Hepatocyte (in vitro differentiated cells): ENCODE results near the gene PCDH1. TPM values are rescaled to one million over a fixed set of nuclear protein-coding genes. Genes with fewer than 3 reads are reported as not detected.

Experiments used
- DNase-seq: peaks from one replicate; pipeline ENCODE4 v3.0.0-alpha.2; 2016; ENCODE audit warnings: low spot score
- H2AFZ ChIP-seq: fragments of 200-600 bp; sonication (generic); 2 replicates; pipeline ENCODE4 v1.6.0; 2016; ENCODE audit warnings: antibody characterized with exemption, mild to moderate bottlenecking
- H3K27ac ChIP-seq: fragments of 200-600 bp; sonication (generic); 2 replicates; pipeline ENCODE4 v1.5.1; 2016; ENCODE audit warnings: mild to moderate bottlenecking
- H3K27me3 ChIP-seq: fragments of 200-600 bp; sonication (generic); 2 replicates; pipeline ENCODE4 v1.6.1; 2016
- H3K36me3 ChIP-seq: fragments of 200-600 bp; sonication (generic); replicated peaks from 2 replicates; pipeline ENCODE4 v1.5.1; 2016; ENCODE audit warnings: low read depth; ENCODE audit not compliant: insufficient read depth
- H3K4me1 ChIP-seq: fragments of 200-600 bp; sonication (generic); 2 replicates; pipeline ENCODE4 v1.5.1; 2016; ENCODE audit warnings: mild to moderate bottlenecking, moderate library complexity; ENCODE audit not compliant: insufficient read depth
- H3K4me2 ChIP-seq: fragments of 200-600 bp; sonication (generic); 2 replicates; pipeline ENCODE4 v1.6.0; 2016
- H3K4me3 ChIP-seq: fragments of 200-600 bp; sonication (generic); 2 replicates; pipeline ENCODE4 v1.5.1; 2016; ENCODE audit warnings: mild to moderate bottlenecking
- H3K79me2 ChIP-seq: fragments of 200-600 bp; sonication (generic); 2 replicates; pipeline ENCODE4 v1.6.0; 2017; ENCODE audit warnings: mild to moderate bottlenecking
- H3K9me2 ChIP-seq: fragments of 200-600 bp; sonication (generic); replicated peaks from 2 replicates; pipeline ENCODE4 v1.6.0; 2017; ENCODE audit warnings: mild to moderate bottlenecking; ENCODE audit not compliant: insufficient read depth
- H3K9me3 ChIP-seq: fragments of 200-600 bp; sonication (generic); 2 replicates; pipeline ENCODE4 v1.5.1; 2016; ENCODE audit warnings: low read depth, mild to moderate bottlenecking
- H4K20me1 ChIP-seq: fragments of 200-600 bp; sonication (generic); 2 replicates; pipeline ENCODE4 v1.6.0; 2016; ENCODE audit warnings: mild to moderate bottlenecking; ENCODE audit not compliant: insufficient read depth, poor library complexity, severe bottlenecking
- EZH2 ChIP-seq: fragments of 200-600 bp; sonication (generic); IDR thresholded peaks from 2 replicates; pipeline ENCODE4 v1.6.1; 2016; ENCODE audit warnings: antibody characterized with exemption, mild to moderate bottlenecking, borderline replicate concordance
- EZH2phosphoT487 ChIP-seq: fragments of 200-600 bp; sonication (generic); IDR thresholded peaks from one replicate; pipeline ENCODE4 v1.6.1; 2018; ENCODE audit warnings: antibody characterized with exemption, mild to moderate bottlenecking, low read depth, moderate library complexity; ENCODE audit not compliant: unreplicated experiment, severe bottlenecking
- WGBS: methylation state at CpG from one replicate; pipeline ENCODE4 v1.1.6; 2016; ENCODE audit warnings: low lambda C conversion rate; ENCODE audit errors: missing lambda C conversion rate; 5-methylcytosine and 5-hydroxymethylcytosine counted together
- polyA plus RNA-seq: library from polyadenylated mRNA; unstranded; fragments of >200 nt; fragmentation: Nextera tagmentation; extraction: Ambion mirVana; gene quantifications from 2 replicates; pipeline ENCODE4 v1.2.1, GENCODE V29; 2016
- total RNA-seq: library from RNA; depleted of rRNA; stranded (reverse); fragments of >200 nt; gene quantifications from 2 replicates; pipeline ENCODE4 v1.2.3, GENCODE V29; 2014
- TF ChIP-seq, protein P1 (sequence below): fragments of 200-600 bp; sonication (generic); IDR thresholded peaks from 2 replicates; pipeline ENCODE4 v1.5.1; 2016; ENCODE audit warnings: antibody characterized with exemption, mild to moderate bottlenecking; ENCODE audit not compliant: poor library complexity

Gene PCDH1
- total and polyA plus RNA-seq, 2 experiments from 2014 or later: 8.6 to 10.5 TPM

DNA sequence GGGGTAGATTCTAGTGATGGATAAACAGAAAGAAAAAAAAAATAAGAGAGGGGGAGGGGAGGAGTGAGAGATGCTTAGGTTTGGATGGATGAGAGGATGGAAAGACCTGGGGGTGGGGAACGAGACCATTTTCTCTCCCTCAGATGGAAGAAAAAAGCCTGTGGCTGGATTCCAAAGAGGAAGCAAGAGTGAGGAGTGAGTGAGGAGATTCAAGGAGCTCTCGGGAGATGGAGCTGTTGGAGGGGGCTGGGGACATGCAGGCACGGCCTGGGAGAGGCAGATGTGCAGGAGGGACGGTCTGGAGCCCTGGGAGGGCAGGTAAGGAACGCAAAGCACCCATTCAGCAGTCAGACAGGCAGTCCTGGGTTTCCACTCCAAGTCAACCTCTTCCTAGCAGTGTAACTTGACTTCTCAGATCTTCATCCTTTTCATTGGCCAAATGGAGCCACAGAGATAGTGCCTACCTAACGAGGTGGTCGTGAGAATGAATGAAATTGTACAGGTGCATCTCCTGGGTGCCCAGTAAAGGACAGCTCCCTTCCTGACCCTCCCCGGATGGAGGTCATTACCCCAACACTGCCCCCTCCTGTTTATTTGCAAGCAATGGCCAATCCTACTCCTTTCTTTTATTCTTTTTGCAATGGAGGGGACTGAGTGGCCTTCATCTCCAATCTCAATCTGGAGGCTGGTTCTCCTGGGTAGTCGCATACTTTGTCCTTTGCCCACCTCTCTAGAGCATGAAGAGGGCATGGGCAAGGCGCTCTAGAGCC, 52.2 kb downstream of the PCDH1 start:
- no peaks in the 10 kb centered on the region for H3K36me3 ChIP-seq
- H3K4me2 ChIP-seq: no peak overlapping the region
- H4K20me1 ChIP-seq: no peaks in the 10 kb centered on the region
- H3K4me1 ChIP-seq: peaks cover 10% of the 10 kb centered on the region
- TF ChIP-seq, protein P1, sequence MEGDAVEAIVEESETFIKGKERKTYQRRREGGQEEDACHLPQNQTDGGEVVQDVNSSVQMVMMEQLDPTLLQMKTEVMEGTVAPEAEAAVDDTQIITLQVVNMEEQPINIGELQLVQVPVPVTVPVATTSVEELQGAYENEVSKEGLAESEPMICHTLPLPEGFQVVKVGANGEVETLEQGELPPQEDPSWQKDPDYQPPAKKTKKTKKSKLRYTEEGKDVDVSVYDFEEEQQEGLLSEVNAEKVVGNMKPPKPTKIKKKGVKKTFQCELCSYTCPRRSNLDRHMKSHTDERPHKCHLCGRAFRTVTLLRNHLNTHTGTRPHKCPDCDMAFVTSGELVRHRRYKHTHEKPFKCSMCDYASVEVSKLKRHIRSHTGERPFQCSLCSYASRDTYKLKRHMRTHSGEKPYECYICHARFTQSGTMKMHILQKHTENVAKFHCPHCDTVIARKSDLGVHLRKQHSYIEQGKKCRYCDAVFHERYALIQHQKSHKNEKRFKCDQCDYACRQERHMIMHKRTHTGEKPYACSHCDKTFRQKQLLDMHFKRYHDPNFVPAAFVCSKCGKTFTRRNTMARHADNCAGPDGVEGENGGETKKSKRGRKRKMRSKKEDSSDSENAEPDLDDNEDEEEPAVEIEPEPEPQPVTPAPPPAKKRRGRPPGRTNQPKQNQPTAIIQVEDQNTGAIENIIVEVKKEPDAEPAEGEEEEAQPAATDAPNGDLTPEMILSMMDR: peak; percentile 37
- no peak for TF ChIP-seq EZH2
- DNase-seq: no peak
- no peak overlapping the region for H3K4me3 ChIP-seq
- H3K79me2 ChIP-seq: no peaks in the 10 kb centered on the region
- WGBS: 50% methylated on average over 10 of the region's 10 CpGs
- H3K27me3 ChIP-seq: peaks cover 8% of the 10 kb centered on the region
- no peaks in the 10 kb centered on the region for H3K9me3 ChIP-seq
- H2AFZ ChIP-seq: no peak overlapping the region
- H3K27ac ChIP-seq: peak overlapping the region; percentile 73
- H3K9me2 ChIP-seq: no peaks in the 10 kb centered on the region

DNA sequence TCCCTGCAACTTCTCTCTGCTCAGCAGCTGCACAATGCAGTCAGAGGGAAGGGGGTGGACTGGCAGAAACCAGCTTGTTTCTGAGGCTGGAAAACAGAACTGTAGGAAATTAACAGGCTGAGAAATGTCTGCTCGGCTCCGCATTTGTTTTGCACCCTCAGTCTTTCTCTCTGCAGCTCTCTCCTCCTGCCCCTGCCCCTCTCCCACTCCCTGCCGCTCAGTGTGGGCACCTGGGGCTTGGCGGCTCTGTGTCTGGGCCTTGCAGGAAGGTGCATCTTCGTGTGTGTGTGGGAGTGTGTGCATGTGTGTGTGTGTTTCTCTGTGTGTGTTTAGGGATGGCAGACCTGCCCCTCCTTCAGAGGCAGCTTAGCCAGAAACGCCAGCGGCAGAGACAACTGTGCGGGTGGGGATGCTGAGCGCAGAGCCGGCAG, 53.0 kb downstream of the PCDH1 start:
- peak overlapping the region; percentile 73 for H3K27ac ChIP-seq
- no peaks in the 10 kb centered on the region for H3K36me3 ChIP-seq
- peaks cover 8% of the 10 kb centered on the region for H3K27me3 ChIP-seq
- no peaks in the 10 kb centered on the region for H4K20me1 ChIP-seq
- H3K4me3 ChIP-seq: no peak overlapping the region
- H3K4me1 ChIP-seq: peaks cover 10% of the 10 kb centered on the region
- H3K9me3 ChIP-seq: no peaks in the 10 kb centered on the region
- DNase-seq: no peak
- H3K4me2 ChIP-seq: peak overlapping the region; percentile 46
- WGBS: 44% methylated on average over 10 of the region's 10 CpGs
- no peaks in the 10 kb centered on the region for H3K9me2 ChIP-seq
- TF ChIP-seq, protein P1: no peak
- TF ChIP-seq EZH2 (no peak), EZH2phosphoT487 (no peak)
- no peak overlapping the region for H2AFZ ChIP-seq
- H3K79me2 ChIP-seq: no peaks in the 10 kb centered on the region

DNA sequence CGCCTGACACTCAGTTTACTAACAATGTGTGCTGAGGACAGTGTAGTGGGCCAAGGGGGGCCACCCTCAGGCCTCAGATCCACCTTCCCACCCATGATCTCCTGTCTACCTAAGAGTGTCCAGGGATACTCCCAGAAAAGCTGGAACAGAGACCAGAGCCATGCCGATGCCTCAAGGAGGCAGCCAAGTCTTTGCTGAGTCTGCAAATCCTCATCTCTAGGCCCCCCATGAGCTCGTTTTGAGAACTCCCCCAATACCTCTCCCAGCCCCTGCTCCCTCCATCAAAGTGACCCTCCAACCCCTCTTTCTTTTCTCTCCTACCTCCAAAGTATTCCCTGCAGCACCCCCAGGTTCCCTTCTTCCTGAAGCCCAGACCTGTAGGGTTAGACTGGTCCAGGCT, 53.5 kb downstream of the PCDH1 start:
- no peaks in the 10 kb centered on the region for H3K9me2 ChIP-seq
- no peaks in the 10 kb centered on the region for H4K20me1 ChIP-seq
- no peaks in the 10 kb centered on the region for H3K9me3 ChIP-seq
- TF ChIP-seq, protein P1: no peak
- TF ChIP-seq EZH2 (no peak), EZH2phosphoT487 (no peak)
- peaks cover 10% of the 10 kb centered on the region for H3K4me1 ChIP-seq
- no peak overlapping the region for H3K4me2 ChIP-seq
- H3K27me3 ChIP-seq: peaks cover 8% of the 10 kb centered on the region
- WGBS: 89% methylated on average over 2 of the region's 3 CpGs
- DNase-seq: no peak
- no peaks in the 10 kb centered on the region for H3K36me3 ChIP-seq
- peak overlapping the region; percentile 73 for H3K27ac ChIP-seq
- H3K4me3 ChIP-seq: no peak overlapping the region
- no peak overlapping the region for H2AFZ ChIP-seq
- no peaks in the 10 kb centered on the region for H3K79me2 ChIP-seq
